Mucosa of rectum (tissue), 2 donors: Measurements from ENCODE around the gene RAB11FIP4.

Experiments used
- H3K27ac ChIP-seq, 2 donors: one replicate each; pipeline ENCODE4 v1.7.0; 2013; ENCODE audit warnings: inconsistent platforms in 2 of 2, low read depth in 2 of 2, low read length in 2 of 2
- H3K27me3 ChIP-seq, 2 donors: one replicate each; pipeline ENCODE4 v1.7.0; 2013; ENCODE audit warnings: low read length in 2 of 2; ENCODE audit not compliant: control insufficient read depth in 2 of 2, insufficient read depth in 2 of 2
- H3K36me3 ChIP-seq, 2 donors: one replicate each; pipeline ENCODE4 v1.7.0; 2013; ENCODE audit warnings: low read length in 2 of 2; ENCODE audit not compliant: control insufficient read depth in 2 of 2, insufficient read depth in 2 of 2
- H3K4me1 ChIP-seq, 2 donors: one replicate each; pipeline ENCODE4 v1.7.0; 2013; ENCODE audit warnings: low read length in 2 of 2, mild to moderate bottlenecking in 1 of 2; ENCODE audit not compliant: control insufficient read depth in 2 of 2, insufficient read depth in 2 of 2
- H3K4me3 ChIP-seq, 2 donors: one replicate each; pipeline ENCODE4 v1.7.0; 2013; ENCODE audit warnings: low read length in 2 of 2
- H3K9ac ChIP-seq, 2 donors: one replicate each; pipeline ENCODE4 v1.7.0; 2013; ENCODE audit warnings: low read length in 2 of 2, low read depth in 1 of 2, mild to moderate bottlenecking in 1 of 2
- H3K9me3 ChIP-seq, 2 donors: one replicate each; pipeline ENCODE4 v1.7.0; 2013; ENCODE audit warnings: low read length in 2 of 2; ENCODE audit not compliant: control insufficient read depth in 2 of 2
- donor health status: healthy.
- donor health status: Normal muscosa, but diverticular disease.

The RAB11FIP4 gene

GRCh38 chr17:31552568-31552967 is 161.1 kb downstream of the RAB11FIP4 start:
- Histone ChIP-seq H3K9me3 (no peaks in the 10 kb centered on the region), H3K27me3 (no peaks in the 10 kb centered on the region), H3K4me3 (no peak overlapping the region), H3K36me3 (no peaks in the 10 kb centered on the region), H3K9ac (no peak overlapping the region), H3K4me1 (peaks cover 0 to 9% of the 10 kb centered on the region in 2 donors), H3K27ac (no peak overlapping the region)

- Histone ChIP-seq H3K27ac (no peak overlapping the region), H3K9ac (no peak overlapping the region), H3K36me3 (no peaks in the 10 kb centered on the region), H3K4me3 (no peak overlapping the region), H3K9me3 (no peaks in the 10 kb centered on the region), H3K27me3 (no peaks in the 10 kb centered on the region), H3K4me1 (peaks cover 4 to 11% of the 10 kb centered on the region in 2 donors)
Observed at GRCh38 chr17:31553506-31553905, 162.0 kb downstream of the RAB11FIP4 start.

GRCh38 chr17:31554930-31555329 is 163.5 kb downstream of the RAB11FIP4 start:
- no peaks in the 10 kb centered on the region for H3K27me3 ChIP-seq
- H3K9ac ChIP-seq = no peak overlapping the region
- H3K4me3 ChIP-seq = no peak overlapping the region
- peaks cover 10 to 11% of the 10 kb centered on the region in 2 donors for H3K4me1 ChIP-seq
- H3K36me3 ChIP-seq = no peaks in the 10 kb centered on the region
- H3K9me3 ChIP-seq = no peaks in the 10 kb centered on the region
- H3K27ac ChIP-seq = no peak overlapping the region

GRCh38 chr17:31556969-31557645 is 165.6 kb downstream of the RAB11FIP4 start:
- no peak overlapping the region for H3K4me3 ChIP-seq
- H3K4me1 ChIP-seq = peaks cover 22 to 26% of the 10 kb centered on the region in 2 donors
- no peak overlapping the region for H3K27ac ChIP-seq
- H3K9ac ChIP-seq = no peak overlapping the region
- H3K9me3 ChIP-seq = no peaks in the 10 kb centered on the region
- no peaks in the 10 kb centered on the region for H3K36me3 ChIP-seq
- no peaks in the 10 kb centered on the region for H3K27me3 ChIP-seq

- Histone ChIP-seq H3K4me1 (peaks cover 22 to 31% of the 10 kb centered on the region in 2 donors), H3K36me3 (no peaks in the 10 kb centered on the region), H3K9ac (peak overlapping the region; percentile 73 to 74), H3K27me3 (no peaks in the 10 kb centered on the region), H3K4me3 (peak overlapping the region; percentile 70 to 71), H3K27ac (peak overlapping the region; percentile 77 to 87), H3K9me3 (no peaks in the 10 kb centered on the region)
Observed at GRCh38 chr17:31558748-31559583, 167.5 kb downstream of the RAB11FIP4 start.

- Histone ChIP-seq H3K4me1 (peaks cover 25 to 31% of the 10 kb centered on the region in 2 donors), H3K27me3 (no peaks in the 10 kb centered on the region)
Observed at GRCh38 chr17:31559584-31560501, 168.4 kb downstream of the RAB11FIP4 start.

GRCh38 chr17:31560616-31561235 is 169.3 kb downstream of the RAB11FIP4 start:
- Histone ChIP-seq H3K9ac (peak overlapping the region in 1 of 2 donors; percentile 73), H3K27me3 (no peaks in the 10 kb centered on the region), H3K27ac (peak overlapping the region in 1 of 2 donors; percentile 25), H3K4me3 (peak overlapping the region in 1 of 2 donors; percentile 59), H3K9me3 (no peaks in the 10 kb centered on the region), H3K36me3 (no peaks in the 10 kb centered on the region), H3K4me1 (peaks cover 25 to 31% of the 10 kb centered on the region in 2 donors)

More at GRCh38 chr17:31559584-31560501, 168.4 kb downstream of the RAB11FIP4 start:
- peak overlapping the region in 1 of 2 donors; percentile 73 for H3K9ac ChIP-seq
- H3K9me3 ChIP-seq = no peaks in the 10 kb centered on the region
- H3K36me3 ChIP-seq = no peaks in the 10 kb centered on the region
- H3K4me3 ChIP-seq = peak overlapping the region; percentile 59 to 65
- H3K27ac ChIP-seq = peak overlapping the region; percentile 39 to 43

- H3K9ac ChIP-seq = peak overlapping the region; percentile 22 to 29
- H3K9me3 ChIP-seq = no peaks in the 10 kb centered on the region
- peak overlapping the region in 1 of 2 donors; percentile 10 for H3K4me3 ChIP-seq
- H3K4me1 ChIP-seq = peaks cover 25 to 31% of the 10 kb centered on the region in 2 donors
- H3K27me3 ChIP-seq = no peaks in the 10 kb centered on the region
- no peaks in the 10 kb centered on the region for H3K36me3 ChIP-seq
- H3K27ac ChIP-seq = peak overlapping the region; percentile 25 to 38
Observed at GRCh38 chr17:31561469-31562375, 170.2 kb downstream of the RAB11FIP4 start.
